Skin epidermis (tissue), 12 donors: ENCODE results near the gene TOM1L2.
A peak's percentile ranks its signal among the peaks of the same experiment; 100 is the strongest.

Source experiments
- H3K27ac ChIP-seq, 21 experiments: fragments of 200-600 bp; sonication (generic) in 11 of 21; one replicate each; pipeline ENCODE4 v1.5.0; 2020; ENCODE audit warnings: mild to moderate bottlenecking in 3 of 21, inconsistent platforms in 2 of 21, moderate library complexity in 2 of 21
- H3K4me3 ChIP-seq, 7 experiments: fragments of 200-600 bp; sonication (generic) in 2 of 7; one replicate each; pipeline ENCODE4 v1.5.0; 2020; ENCODE audit warnings: inconsistent platforms in 2 of 7, mild to moderate bottlenecking in 2 of 7, moderate library complexity in 1 of 7

Gene TOM1L2

GRCh38 chr17:17832032-17832363, 140.2 kb downstream of the TOM1L2 start:
- Histone ChIP-seq H3K4me3 (no peak overlapping the region), H3K27ac (peak overlapping the region in 4 of 21 experiments; percentile 6 to 27 (median 18))

DNA sequence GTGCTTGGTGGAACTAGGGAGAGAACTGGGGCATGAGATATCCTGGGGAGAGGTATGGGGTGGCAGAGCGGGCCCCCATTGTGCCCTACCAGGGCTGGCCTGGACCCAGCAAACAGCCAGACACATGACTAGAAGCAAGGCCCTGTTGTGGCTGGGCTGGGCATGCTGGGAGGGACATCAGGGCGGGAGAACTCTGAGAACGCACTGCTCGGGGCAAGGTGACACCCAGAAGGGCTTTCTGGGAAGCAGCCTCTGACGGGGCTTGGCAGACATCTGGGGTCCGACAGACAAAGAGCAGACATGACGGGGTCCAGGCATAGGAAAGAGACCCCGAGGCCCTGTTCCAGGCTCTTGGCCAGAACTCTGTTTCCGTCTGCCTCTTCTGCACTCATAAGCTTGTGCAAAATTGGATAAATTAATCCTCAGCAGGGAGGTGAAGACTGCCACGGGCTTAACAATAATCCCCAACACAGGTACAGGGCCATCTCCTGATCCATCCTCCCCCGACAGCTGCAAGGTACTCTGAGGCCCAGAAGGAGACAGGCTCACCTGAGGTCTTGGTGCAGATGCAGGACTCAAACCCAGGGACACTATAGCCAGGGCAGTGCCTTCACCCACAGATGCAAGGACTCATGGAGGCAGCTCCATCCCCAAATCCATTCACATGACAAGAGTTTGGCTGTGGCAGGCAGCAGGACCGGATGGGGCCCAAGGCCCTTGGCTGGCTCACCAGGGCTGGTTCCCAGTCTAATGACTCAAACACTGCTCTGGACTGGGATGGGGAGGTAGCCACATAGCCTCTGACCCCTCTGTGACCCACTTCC, 140.8 kb downstream of the TOM1L2 start:
- H3K27ac ChIP-seq, result peak overlapping the region in 7 of 21 experiments; percentile 6 to 56 (median 15)
- no peak overlapping the region for H3K4me3 ChIP-seq

- Histone ChIP-seq H3K27ac (peak overlapping the region in 2 of 21 experiments; percentile 27 to 56), H3K4me3 (no peak overlapping the region)
Measured at GRCh38 chr17:17830740-17831207, 141.4 kb downstream of the TOM1L2 start.

DNA sequence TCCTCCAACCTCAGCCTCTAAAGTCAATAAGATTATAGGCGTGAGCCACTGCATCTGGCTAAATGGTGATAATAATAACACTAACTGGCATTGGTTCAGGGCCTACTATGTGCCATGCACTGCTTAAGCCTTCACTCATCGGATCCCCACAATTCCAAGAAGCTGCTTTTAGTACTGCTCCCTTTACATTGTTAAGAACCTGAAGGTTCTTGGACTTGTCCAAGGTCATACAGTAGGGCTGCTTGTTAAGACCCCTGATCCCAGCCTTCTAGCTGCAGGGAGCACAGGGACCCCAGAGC, 142.0 kb downstream of the TOM1L2 start:
- no peak overlapping the region for H3K27ac ChIP-seq
- H3K4me3 ChIP-seq, result no peak overlapping the region

DNA sequence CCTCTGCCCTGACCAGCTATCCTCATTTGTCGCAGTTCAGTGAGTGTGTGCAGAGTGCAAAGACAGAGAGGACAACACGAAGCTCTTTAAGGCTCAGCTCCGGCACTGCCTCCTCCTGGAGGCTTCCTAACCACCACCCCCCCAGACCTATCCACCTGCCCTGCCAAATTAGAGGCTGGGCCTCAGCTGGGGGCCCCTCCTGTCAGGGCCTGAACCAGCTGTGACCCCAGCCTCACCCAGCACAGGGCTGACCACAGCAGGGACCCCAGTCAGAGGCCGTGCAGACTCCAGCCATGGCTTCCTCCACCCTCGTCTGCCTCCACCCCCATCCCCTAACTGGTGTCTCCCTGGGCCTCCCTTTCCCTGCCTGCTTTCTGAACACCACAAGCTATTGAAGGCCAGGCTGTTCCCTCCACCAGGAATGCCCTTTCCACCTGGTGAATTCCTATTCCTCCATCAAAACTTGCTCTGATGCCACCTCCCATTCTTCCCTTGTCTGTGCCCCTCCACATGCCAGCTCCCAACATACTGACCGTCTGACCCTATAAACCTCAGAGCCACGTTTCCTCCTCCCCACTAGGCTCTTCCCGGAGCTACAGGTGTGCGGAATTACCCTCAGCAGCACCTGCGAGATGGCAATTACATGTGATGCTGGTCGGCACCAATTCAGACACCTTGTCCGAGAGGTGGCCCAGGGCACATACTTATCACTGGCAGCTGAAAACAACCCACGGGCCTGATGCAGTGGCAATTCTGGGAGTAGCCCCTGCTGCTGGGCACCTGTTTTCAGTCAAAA, 144.2 kb downstream of the TOM1L2 start:
- no peak overlapping the region for H3K4me3 ChIP-seq
- peak overlapping the region in 7 of 21 experiments; percentile 12 to 73 (median 31) for H3K27ac ChIP-seq

DNA sequence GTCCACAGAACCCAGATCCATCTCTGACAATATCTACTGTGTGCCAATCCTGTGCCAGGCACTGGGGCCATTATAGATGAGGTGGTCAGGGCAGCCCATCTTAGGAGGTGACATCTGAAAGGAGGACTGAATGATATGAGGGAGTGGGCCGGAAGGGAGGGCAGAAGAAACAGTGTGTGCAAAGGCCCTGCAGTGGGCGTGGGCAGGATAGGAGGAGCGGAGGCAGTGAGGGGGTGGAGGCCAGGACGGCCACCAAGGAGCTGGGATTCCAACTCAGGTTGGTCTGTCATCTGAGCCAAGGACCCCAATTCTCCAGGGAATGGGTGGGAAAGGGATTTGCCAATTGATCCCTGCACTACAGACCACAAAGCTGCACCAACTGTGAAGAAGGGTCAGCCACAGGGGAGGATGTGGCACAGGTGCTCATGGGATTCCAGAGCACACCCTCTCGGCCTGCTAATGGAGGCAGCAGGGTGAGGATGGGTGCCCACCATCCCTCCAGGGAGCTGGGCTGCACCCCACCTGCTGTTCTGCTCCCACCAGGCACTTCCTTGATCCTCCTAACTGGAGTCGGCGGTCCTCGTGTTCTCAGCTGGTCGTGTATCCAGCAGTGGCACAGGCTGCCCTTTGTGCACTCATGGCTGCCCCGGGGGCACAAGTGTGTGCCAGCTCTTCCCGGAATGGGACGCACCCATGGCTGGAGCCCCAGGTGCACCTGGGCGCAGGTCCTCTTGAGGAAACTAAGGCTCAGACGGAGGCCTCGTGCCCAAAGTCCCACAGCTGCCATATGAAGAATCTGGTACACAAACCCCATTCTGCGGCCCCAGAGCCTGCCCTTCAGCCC, 145.0 kb downstream of the TOM1L2 start:
- no peak overlapping the region for H3K4me3 ChIP-seq

GRCh38 chr17:17826342-17826713, 145.9 kb downstream of the TOM1L2 start:
- peak overlapping the region in 13 of 21 experiments; percentile 14 to 83 (median 65) for H3K27ac ChIP-seq

More for the DNA sequence above, 145.0 kb downstream of the TOM1L2 start:
- H3K27ac ChIP-seq, result peak overlapping the region in 9 of 21 experiments; percentile 14 to 83 (median 69)

GRCh38 chr17:17824783-17825614, 147.2 kb downstream of the TOM1L2 start:
- Histone ChIP-seq H3K4me3 (no peak overlapping the region), H3K27ac (peak overlapping the region in 20 of 21 experiments; percentile 50 to 91 (median 78))

More at GRCh38 chr17:17826342-17826713, 145.9 kb downstream of the TOM1L2 start:
- no peak overlapping the region for H3K4me3 ChIP-seq

GRCh38 chr17:17824119-17824782, 147.9 kb downstream of the TOM1L2 start:
- peak overlapping the region; percentile 11 to 55 (median 20) for H3K4me3 ChIP-seq
- peak overlapping the region; percentile 26 to 91 (median 78) for H3K27ac ChIP-seq

GRCh38 chr17:17823433-17824118, 148.6 kb downstream of the TOM1L2 start:
- Histone ChIP-seq H3K4me3 (peak overlapping the region; percentile 17 to 55 (median 33)), H3K27ac (peak overlapping the region; percentile 26 to 91 (median 78))

DNA sequence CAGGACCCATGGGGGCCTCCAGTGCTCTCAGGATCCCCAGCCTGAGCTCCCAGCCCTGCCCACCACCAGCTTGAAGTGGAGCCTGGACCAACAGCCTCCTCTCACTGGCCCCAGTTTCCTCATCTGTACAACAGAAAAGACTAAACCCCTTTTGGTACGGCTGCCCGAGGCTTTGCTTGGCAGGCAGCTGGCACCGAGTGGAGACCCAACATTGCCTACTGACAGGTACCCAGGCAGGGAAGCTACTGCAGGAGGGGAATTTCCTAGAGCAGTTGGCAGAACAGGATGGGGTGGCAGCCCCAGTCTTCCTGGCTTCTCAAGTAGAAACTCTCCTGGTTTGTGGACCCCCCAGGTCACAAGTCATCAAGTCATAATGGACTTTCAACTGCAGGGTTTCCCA, 149.6 kb downstream of the TOM1L2 start:
- H3K4me3 ChIP-seq, result peak overlapping the region in 6 of 7 experiments; percentile 3 to 55 (median 36)
- H3K27ac ChIP-seq, result peak overlapping the region in 13 of 21 experiments; percentile 16 to 77 (median 55)

- H3K27ac ChIP-seq, result peak overlapping the region in 12 of 21 experiments; percentile 16 to 77 (median 55)
- peak overlapping the region in 3 of 7 experiments; percentile 33 to 55 (median 43) for H3K4me3 ChIP-seq
Measured at GRCh38 chr17:17822189-17822588, 150.0 kb downstream of the TOM1L2 start.

GRCh38 chr17:17820463-17821158, 151.6 kb downstream of the TOM1L2 start:
- H3K27ac ChIP-seq, result peak overlapping the region in 3 of 21 experiments; percentile 21 to 64 (median 46)
- peak overlapping the region in 1 of 7 experiments; percentile 55 for H3K4me3 ChIP-seq

- Histone ChIP-seq H3K27ac (peak overlapping the region in 2 of 21 experiments; percentile 3 to 21), H3K4me3 (no peak overlapping the region)
Measured at GRCh38 chr17:17820046-17820445, 152.2 kb downstream of the TOM1L2 start.

GRCh38 chr17:17819561-17819995, 152.6 kb downstream of the TOM1L2 start:
- H3K27ac ChIP-seq, result peak overlapping the region in 1 of 21 experiments; percentile 26
- H3K4me3 ChIP-seq, result no peak overlapping the region

DNA sequence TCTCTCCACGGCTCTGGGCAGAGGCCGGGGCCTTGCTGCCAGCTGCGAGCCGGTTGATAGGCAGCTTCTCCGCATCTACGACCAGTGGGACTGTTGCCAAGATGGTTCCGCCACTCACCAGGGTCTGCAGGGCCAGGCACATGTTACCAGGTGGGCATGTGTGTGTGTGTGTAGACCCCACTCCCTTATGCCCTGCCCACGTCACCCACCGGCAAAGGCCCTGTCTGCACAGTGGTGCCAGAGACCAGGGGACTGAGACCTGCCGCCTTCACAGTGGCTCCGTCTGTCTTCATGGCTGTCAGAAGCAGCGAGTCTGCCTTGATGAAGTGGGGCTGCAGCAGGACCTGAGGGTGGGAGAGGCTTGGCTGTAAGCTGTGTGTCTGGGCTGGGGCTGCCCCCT, 153.1 kb downstream of the TOM1L2 start:
- Histone ChIP-seq H3K27ac (peak overlapping the region in 1 of 21 experiments; percentile 26), H3K4me3 (no peak overlapping the region)

DNA sequence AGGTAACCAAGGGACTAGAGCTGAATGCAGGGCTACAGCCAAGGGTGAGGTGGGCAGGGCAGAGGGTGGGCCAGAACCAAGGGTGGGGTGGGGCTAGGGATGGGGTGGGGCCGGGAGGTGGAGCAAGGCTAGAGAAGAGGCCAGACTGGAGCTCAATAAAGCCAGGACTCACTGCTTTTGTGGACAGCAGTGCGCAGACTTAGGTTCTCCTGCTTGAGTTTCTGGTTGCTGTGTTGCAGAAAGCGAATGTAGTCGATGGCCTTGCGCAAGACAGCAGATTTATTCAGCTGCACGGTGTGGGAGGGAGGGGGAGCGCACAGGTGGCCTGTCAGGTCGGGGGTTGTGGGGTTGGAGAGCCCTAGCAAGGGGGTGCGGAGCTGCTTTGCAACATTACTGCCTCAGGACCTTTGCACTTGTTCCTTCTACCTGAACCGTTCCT, 154.1 kb downstream of the TOM1L2 start:
- Histone ChIP-seq H3K27ac (peak overlapping the region in 1 of 21 experiments; percentile 35), H3K4me3 (no peak overlapping the region)
